ENCODE measurements around the gene P2RY2. TPM values are rescaled to one million over a fixed set of nuclear protein-coding genes. Genes with fewer than 3 reads are reported as not detected.
"Not testable (repeated sequence)": the region's sequence is repeated elsewhere in the genome, so short reads cannot be mapped to it uniquely, and the experiment has no call there.

Gene P2RY2
- polyA plus RNA-seq, 1 donor, result 4.8 TPM

- no peak for DNase-seq
- H3K4me1 ChIP-seq (ENCODE audit: control insufficient read depth, insufficient read depth, low read length), result peaks cover 67% of the 10 kb centered on the region
- H3K27me3 ChIP-seq (ENCODE audit: control insufficient read depth, insufficient read depth, low read length), result peaks cover 2% of the 10 kb centered on the region
These were observed 49.2 kb downstream of the P2RY2 start for GRCh38 chr11:73267122-73267846.

GRCh38 chr11:73267906-73268540 lies 49.9 kb downstream of the P2RY2 start:
- DNase-seq, result no peak
- H3K27me3 ChIP-seq (ENCODE audit: control insufficient read depth, insufficient read depth, low read length), result peaks cover 2% of the 10 kb centered on the region
- H3K27ac ChIP-seq (ENCODE audit: low read length), result peak overlapping the region; percentile 98
- WGBS (ENCODE audit: insufficient coverage, low lambda C conversion rate), result no CpG with 5 or more reads among the region's 8 CpGs
- peaks cover 74% of the 10 kb centered on the region for H3K4me1 ChIP-seq (ENCODE audit: control insufficient read depth, insufficient read depth, low read length)
- H3K36me3 ChIP-seq (ENCODE audit: control insufficient read depth, insufficient read depth, low read length), result peaks cover 2% of the 10 kb centered on the region
- no peaks in the 10 kb centered on the region for H3K9me3 ChIP-seq (ENCODE audit: control insufficient read depth, low read depth, low read length)
- H3K4me3 ChIP-seq (ENCODE audit: low read length), result no peak overlapping the region

More at GRCh38 chr11:73267122-73267846, 49.2 kb downstream of the P2RY2 start:
- no peaks in the 10 kb centered on the region for H3K9me3 ChIP-seq (ENCODE audit: control insufficient read depth, low read depth, low read length)
- no peak overlapping the region for H3K4me3 ChIP-seq (ENCODE audit: low read length)
- no CpG with 5 or more reads among the region's 3 CpGs for WGBS (ENCODE audit: insufficient coverage, low lambda C conversion rate)
- H3K27ac ChIP-seq (ENCODE audit: low read length), result no peak overlapping the region
- peaks cover under 1% of the 10 kb centered on the region for H3K36me3 ChIP-seq (ENCODE audit: control insufficient read depth, insufficient read depth, low read length)

- no peak overlapping the region for H3K4me3 ChIP-seq (ENCODE audit: low read length)
- peaks cover 2% of the 10 kb centered on the region for H3K36me3 ChIP-seq (ENCODE audit: control insufficient read depth, insufficient read depth, low read length)
- WGBS (ENCODE audit: insufficient coverage, low lambda C conversion rate), result no CpG with 5 or more reads among the region's 8 CpGs
- DNase-seq, result peak in 1 of 2 donors; percentile 51
- peaks cover 2% of the 10 kb centered on the region for H3K27me3 ChIP-seq (ENCODE audit: control insufficient read depth, insufficient read depth, low read length)
- H3K9me3 ChIP-seq (ENCODE audit: control insufficient read depth, low read depth, low read length), result no peaks in the 10 kb centered on the region
- peaks cover 81% of the 10 kb centered on the region for H3K4me1 ChIP-seq (ENCODE audit: control insufficient read depth, insufficient read depth, low read length)
- H3K27ac ChIP-seq (ENCODE audit: low read length), result peak overlapping the region; percentile 98
These were observed 50.7 kb downstream of the P2RY2 start for GRCh38 chr11:73268671-73269271.

GRCh38 chr11:73269459-73270015 lies 51.5 kb downstream of the P2RY2 start:
- Histone ChIP-seq H3K36me3 (ENCODE audit: control insufficient read depth, insufficient read depth, low read length) (peaks cover 2% of the 10 kb centered on the region), H3K27me3 (ENCODE audit: control insufficient read depth, insufficient read depth, low read length) (peaks cover 2% of the 10 kb centered on the region), H3K27ac (ENCODE audit: low read length) (peak overlapping the region; percentile 98), H3K4me3 (ENCODE audit: low read length) (peak overlapping the region; percentile 8), H3K9me3 (ENCODE audit: control insufficient read depth, low read depth, low read length) (no peaks in the 10 kb centered on the region), H3K4me1 (ENCODE audit: control insufficient read depth, insufficient read depth, low read length) (peaks cover 89% of the 10 kb centered on the region)
- peak; percentile 82 to 95 for DNase-seq
- no CpG with 5 or more reads among the region's 7 CpGs for WGBS (ENCODE audit: insufficient coverage, low lambda C conversion rate)

GRCh38 chr11:73270016-73270854 lies 52.2 kb downstream of the P2RY2 start:
- H3K36me3 ChIP-seq (ENCODE audit: control insufficient read depth, insufficient read depth, low read length), result peaks cover 6% of the 10 kb centered on the region
- no peaks in the 10 kb centered on the region for H3K27me3 ChIP-seq (ENCODE audit: control insufficient read depth, insufficient read depth, low read length)
- WGBS (ENCODE audit: insufficient coverage, low lambda C conversion rate), result no CpG with 5 or more reads among the region's 7 CpGs
- no peak for DNase-seq
- no peaks in the 10 kb centered on the region for H3K9me3 ChIP-seq (ENCODE audit: control insufficient read depth, low read depth, low read length)
- H3K4me1 ChIP-seq (ENCODE audit: control insufficient read depth, insufficient read depth, low read length), result peaks cover 96% of the 10 kb centered on the region
- peak overlapping the region; percentile 16 for H3K4me3 ChIP-seq (ENCODE audit: low read length)
- peak overlapping the region; percentile 98 for H3K27ac ChIP-seq (ENCODE audit: low read length)

- peaks cover 6% of the 10 kb centered on the region for H3K36me3 ChIP-seq (ENCODE audit: control insufficient read depth, insufficient read depth, low read length)
- H3K27me3 ChIP-seq (ENCODE audit: control insufficient read depth, insufficient read depth, low read length), result no peaks in the 10 kb centered on the region
- H3K27ac ChIP-seq (ENCODE audit: low read length), result peak overlapping the region; percentile 98
- peaks cover 92% of the 10 kb centered on the region for H3K4me1 ChIP-seq (ENCODE audit: control insufficient read depth, insufficient read depth, low read length)
- WGBS (ENCODE audit: insufficient coverage, low lambda C conversion rate), result no CpG with 5 or more reads among the region's 18 CpGs
- DNase-seq, result peak; percentile 86 to 95
- peak overlapping the region; percentile 30 for H3K4me3 ChIP-seq (ENCODE audit: low read length)
- no peaks in the 10 kb centered on the region for H3K9me3 ChIP-seq (ENCODE audit: control insufficient read depth, low read depth, low read length)
These were observed 52.9 kb downstream of the P2RY2 start for GRCh38 chr11:73270855-73271477.

GRCh38 chr11:73271478-73271865 lies 53.4 kb downstream of the P2RY2 start:
- Histone ChIP-seq H3K27ac (ENCODE audit: low read length) (peak overlapping the region; percentile 98), H3K4me3 (ENCODE audit: low read length) (peak overlapping the region; percentile 30), H3K4me1 (ENCODE audit: control insufficient read depth, insufficient read depth, low read length) (peaks cover 87% of the 10 kb centered on the region)
- not testable (repeated sequence) for DNase-seq; H3K27me3 ChIP-seq (ENCODE audit: control insufficient read depth, insufficient read depth, low read length); H3K36me3 ChIP-seq (ENCODE audit: control insufficient read depth, insufficient read depth, low read length); H3K9me3 ChIP-seq (ENCODE audit: control insufficient read depth, low read depth, low read length)
- WGBS (ENCODE audit: insufficient coverage, low lambda C conversion rate), result no CpG with 5 or more reads among the region's 10 CpGs

GRCh38 chr11:73271936-73272679 lies 54.0 kb downstream of the P2RY2 start, which contains the start of gene P2RY6:
Gene P2RY6 (plus strand): TSS chr11:73272338. CDS start chr11:73296519, 24,181 bp downstream.
- peaks cover 83% of the 10 kb centered on the region for H3K4me1 ChIP-seq (ENCODE audit: control insufficient read depth, insufficient read depth, low read length)
- peak in 1 of 2 donors; percentile 68 for DNase-seq
- 60% methylated on average over 1 of the region's 17 CpGs for WGBS (ENCODE audit: insufficient coverage, low lambda C conversion rate)

GRCh38 chr11:73272680-73273038 lies 54.6 kb downstream of the P2RY2 start:
- no peak for DNase-seq
- Histone ChIP-seq H3K36me3 (ENCODE audit: control insufficient read depth, insufficient read depth, low read length) (peaks cover 6% of the 10 kb centered on the region), H3K27me3 (ENCODE audit: control insufficient read depth, insufficient read depth, low read length) (no peaks in the 10 kb centered on the region), H3K4me3 (ENCODE audit: low read length) (peak overlapping the region; percentile 13), H3K4me1 (ENCODE audit: control insufficient read depth, insufficient read depth, low read length) (peaks cover 83% of the 10 kb centered on the region), H3K9me3 (ENCODE audit: control insufficient read depth, low read depth, low read length) (no peaks in the 10 kb centered on the region), H3K27ac (ENCODE audit: low read length) (peak overlapping the region; percentile 98)
- WGBS (ENCODE audit: insufficient coverage, low lambda C conversion rate), result no CpG with 5 or more reads among the region's 7 CpGs

More at GRCh38 chr11:73271936-73272679, 54.0 kb downstream of the P2RY2 start, which contains the start of gene P2RY6:
- H3K9me3 ChIP-seq (ENCODE audit: control insufficient read depth, low read depth, low read length), result no peaks in the 10 kb centered on the region
- peak within 1 kb of the TSS; percentile 30 for H3K4me3 ChIP-seq (ENCODE audit: low read length)
- H3K27ac ChIP-seq (ENCODE audit: low read length), result peak within 1 kb of the TSS; percentile 98
- no peaks in the 10 kb centered on the region for H3K27me3 ChIP-seq (ENCODE audit: control insufficient read depth, insufficient read depth, low read length)
- H3K36me3 ChIP-seq (ENCODE audit: control insufficient read depth, insufficient read depth, low read length), result peaks cover 6% of the 10 kb centered on the region
